Midbrain (tissue), 1 donor: ENCODE data around the gene PRR5.
A peak's percentile ranks its signal among the peaks of the same experiment; 100 is the strongest.

Experiments used
- DNase-seq: peaks from one replicate; lab custom pipeline; 2025; lab: John Stamatoyannopoulos, UW

PRR5 gene

DNA sequence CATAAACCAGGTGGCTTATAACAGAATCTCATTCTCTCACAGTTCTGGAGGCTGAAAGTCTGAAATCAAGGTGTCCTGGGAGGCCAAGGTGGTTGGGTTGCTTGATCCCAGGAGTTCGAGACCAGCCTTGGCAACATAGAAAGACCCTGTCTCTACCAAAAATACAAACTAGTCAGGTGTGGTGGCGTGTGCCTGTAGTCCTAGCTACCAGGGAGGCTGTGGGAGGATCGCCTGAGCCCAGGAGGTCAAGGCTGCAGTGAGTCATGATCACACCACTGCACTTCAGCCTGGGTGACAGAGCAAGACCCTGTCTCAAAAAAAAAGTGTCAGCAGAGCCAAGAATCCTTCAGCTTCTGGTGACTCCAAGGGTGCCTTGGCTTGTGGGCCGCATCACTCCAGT, 8.9 kb upstream of the PRR5 start:
- DNase-seq: no peak

DNA sequence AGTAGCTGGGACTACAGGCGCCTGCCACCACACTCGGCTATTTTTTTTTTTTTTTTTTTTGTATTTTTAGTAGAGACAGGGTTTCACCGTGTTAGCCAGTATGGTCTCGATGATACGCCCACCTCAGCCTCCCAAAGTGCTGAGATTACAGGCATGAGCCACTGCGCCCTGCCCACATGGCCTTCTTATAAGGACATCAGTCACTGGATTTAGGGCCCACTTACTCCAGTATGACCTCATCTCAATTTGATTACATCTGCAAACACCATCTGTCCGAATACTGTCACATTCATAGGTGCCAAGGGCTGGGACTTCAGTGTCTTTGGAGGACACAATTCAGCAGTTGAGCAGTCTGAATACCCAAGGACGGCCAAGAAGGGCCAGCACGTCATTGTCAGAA, 8.2 kb upstream of the PRR5 start:
- DNase-seq: no peak

DNA sequence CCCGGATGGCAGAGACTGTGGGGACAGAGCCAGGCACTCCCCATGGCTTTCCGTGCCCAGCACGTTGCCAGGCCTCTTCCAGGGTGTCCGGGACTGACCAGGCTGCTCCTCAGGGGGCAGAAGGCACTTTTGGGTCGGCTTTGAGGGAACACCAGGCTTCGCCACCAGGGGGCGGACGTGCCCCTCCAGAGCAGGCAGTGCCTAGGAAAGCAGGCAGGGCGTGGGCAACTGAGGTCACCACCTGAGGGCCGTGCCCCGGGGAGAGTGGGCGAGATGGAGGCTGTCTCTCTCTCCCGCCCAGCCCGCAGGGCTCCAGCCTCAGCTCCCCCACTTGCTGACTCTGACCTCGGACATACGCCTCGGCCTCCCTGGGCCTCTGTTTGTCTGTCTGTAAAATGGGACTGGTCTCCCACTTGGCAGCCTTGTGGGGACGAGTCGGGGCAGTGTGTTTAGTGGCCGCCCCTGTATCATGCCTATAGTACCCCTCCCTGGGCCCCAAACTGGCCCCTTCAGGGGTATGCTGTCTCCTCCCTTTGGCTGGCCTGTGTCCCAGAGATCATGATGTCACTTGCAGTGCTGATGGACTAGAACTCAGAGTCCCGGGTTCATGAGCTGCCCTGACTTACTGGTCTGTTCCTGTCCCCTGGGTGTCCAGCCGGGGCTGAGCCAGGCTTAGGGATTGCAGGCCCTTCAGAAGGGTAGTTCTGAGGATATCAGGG, 4.4 kb upstream of the PRR5 start:
- peak; percentile 51 for DNase-seq

DNA sequence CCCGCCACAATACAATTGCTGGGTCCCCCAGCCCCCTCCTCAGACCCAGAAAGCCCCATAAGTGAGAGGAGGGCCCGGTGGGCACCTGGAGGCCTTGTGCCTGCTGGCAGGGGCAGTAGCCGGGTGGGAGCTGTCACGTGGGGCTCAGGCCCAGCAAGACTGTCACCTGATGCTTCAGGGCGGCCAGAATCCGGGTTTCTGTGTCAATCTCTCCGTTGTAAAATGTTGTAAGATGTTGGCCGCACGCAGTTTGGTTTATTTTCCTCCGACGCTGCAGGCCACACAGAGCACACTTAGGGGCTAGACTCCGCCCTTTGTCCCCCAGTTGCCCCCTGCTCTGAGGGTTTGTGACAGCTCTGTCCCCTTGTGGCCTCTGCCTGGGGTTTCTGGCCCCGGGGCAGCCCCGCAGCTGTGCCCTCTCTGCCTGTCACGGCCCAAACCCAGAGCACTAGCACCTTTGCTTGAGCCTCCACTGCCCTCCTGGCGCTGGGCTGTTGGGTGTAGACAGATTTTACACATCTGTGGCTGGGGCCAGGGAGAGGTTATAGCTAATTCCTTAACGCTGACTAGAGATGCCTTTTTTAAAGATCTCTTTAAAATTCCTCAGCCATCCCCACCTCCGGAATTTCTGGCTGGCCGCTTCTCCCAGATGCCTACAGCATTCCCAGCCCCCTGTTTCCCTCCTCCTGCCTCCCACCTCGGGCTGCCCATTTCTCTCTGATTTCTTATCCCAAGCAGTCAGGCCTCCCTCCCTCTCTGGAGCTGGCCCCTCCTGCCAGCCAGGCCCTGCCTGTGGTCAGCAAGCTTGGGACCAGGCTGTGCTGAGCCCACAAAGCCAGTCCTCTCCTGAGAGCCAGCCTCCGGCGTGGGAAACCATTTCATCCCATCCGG, 3.2 kb upstream of the PRR5 start:
- DNase-seq: no peak

DNA sequence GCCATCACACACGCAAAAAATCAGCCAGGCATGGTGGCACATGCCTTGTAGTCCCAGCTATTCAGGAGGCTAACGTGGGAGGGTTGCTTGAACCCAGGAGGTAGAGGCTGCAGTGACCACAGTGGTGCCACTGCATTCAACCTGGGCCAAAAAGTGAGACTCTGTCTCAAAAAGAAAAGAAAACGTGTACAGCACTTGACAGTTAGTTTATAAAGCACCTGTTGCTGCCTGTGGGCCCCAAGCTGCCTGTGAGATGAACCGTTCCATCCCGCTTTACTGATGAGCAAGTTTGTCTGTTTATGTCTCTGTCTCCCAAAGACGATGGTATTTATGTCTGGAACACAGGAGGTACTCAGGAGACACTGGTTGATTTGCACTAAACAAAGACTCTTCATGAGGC, 1.5 kb upstream of the PRR5 start:
- no peak for DNase-seq

DNA sequence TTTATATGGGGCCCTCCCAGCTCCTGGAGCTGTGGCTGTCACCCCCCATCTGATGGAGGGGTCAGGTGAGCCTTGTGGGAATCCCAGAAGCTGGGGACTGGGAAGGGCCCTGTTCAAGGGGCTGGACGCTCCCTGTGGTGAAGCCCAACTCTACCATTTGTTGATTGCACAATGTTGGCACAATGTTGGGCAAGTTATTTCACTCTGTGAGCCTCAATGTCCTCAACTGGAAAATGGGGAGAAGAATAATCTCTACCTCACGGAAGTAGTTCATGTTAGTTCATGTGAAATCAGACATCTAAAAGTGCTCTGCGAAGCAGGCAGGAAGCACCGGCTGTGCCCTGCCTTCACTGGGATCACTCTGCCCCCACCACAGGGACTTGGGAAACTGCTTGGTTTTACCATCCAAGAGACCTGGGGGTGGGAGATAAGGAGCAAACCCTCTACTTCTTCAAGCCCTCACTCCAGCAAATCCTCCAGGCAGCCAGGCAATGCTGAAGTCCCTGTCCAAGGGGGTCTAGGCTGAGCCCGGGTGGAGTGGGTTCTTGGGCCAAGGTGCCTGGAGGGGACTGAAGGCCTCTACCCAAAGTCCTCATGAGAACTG, 715 bp upstream of the PRR5 start:
- DNase-seq: no peak

DNA sequence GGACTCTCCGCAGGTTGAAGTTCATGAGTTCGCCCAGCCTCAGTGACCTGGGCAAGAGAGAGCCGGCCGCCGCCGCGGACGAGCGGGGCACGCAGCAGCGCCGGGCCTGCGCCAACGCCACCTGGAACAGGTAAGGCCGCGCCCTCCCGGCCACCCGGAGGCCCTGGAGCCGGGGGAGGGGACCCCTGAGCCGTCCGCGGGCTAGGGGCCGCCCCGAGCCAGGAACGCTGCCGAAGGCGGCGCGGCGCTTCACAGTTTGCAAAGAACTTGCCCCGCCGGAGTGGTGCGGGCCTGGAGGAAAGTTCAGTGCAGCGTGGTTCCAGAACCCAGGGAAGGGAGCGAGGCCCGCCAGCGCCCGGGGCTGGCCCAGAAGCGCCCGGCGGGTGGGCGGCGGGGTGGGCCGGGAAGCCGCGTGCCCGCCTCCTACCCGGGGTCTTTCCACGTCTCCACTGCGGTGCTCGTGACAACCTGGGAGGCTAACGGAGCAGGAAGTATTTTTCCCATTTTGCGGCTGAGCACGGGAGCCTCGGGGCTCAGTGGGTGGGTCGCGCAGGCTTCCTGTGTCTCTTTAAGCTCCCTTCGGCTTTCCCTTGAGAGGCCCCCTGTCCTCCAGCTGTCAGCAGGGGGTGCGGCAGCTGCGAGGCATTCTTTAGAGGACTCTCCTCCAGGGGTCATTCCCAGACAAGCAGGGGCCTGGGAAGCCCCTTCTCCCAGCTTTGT, 635 bp downstream of the PRR5 start:
- no peak for DNase-seq

DNA sequence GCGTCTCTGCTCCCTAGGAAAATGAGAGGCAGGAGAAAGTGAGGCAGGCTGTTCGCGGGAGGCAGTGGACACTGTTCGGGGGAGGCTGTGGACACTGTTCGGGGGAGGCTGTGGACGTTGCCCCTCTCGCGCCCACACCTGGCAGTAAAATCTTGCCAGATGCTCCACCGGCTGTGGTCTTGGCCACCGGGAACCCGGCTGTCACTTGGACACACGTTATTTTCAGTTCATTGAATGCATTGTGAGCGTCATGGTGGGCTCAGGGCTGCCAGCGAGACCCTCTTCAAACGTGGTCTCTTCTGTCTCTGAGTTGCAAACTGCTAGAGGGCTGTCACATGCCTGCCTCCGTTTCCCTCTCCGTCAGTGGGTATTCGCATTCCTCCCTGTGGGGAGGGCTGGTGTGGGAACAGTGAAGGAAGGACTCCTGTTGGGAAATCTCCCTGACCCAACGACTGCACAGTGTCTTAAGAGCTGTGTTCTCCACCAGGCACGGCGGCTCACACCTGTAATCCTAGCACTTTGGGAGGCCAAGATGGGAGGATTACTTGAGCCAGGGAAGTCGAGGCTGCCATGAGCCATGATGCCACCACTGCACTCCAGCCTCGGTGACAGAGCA, 1.4 kb downstream of the PRR5 start:
- no peak for DNase-seq

DNA sequence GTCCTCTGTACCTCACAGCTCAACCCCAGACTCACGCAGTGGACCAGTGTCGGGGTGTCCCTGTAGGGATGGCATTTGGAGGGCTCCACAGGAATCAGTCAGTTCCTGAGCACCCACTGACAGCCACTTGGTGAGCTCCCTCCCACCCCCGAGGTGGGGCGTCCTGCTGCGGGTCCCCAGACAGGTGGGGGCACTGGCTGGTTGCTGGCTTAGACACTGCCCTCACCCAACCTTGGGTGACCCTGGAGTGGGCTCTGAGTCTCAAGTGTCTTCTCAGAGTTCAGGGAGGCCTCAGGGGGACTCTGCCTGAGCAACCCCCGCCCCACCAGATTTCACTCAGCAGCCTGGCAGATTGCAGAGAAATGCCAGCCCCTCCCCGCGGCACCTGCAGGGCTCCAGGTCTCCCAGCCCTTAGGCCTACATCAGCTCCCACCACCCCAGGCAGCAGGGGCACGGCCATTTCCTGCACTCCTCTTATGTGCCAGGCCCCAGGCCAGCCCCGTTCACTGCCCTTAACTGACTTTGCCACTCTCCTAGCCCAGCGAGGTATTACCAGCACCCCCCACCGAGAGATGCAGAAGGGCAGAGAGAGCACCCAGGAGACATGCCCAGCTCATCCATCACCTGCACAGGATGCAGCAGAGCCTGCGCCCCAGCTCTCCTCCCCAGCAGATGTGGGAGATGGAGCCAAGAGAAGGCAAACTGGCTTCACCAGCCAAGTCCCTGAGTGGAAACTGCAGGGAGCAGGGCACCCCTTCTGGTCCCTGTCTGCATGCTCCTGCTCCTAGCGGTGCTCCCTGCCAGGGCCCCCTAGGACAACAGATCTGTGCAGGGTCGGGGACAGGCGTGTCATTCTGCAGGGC, 2.4 kb downstream of the PRR5 start:
- DNase-seq: no peak

DNA sequence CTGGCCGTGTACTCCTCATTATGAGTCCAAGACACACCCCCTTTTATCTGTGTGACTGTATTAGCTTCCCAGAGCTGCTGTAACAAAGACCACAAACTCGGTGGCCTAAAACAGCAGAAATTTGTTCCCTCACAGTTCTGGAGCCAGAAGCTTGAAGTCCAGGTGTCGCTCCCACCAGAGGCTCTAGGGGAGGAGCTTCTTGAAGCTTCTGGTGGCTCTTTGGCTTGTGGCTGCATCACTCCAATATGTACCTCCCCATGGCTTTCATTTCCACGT, 3.0 kb downstream of the PRR5 start:
- DNase-seq: no peak

DNA sequence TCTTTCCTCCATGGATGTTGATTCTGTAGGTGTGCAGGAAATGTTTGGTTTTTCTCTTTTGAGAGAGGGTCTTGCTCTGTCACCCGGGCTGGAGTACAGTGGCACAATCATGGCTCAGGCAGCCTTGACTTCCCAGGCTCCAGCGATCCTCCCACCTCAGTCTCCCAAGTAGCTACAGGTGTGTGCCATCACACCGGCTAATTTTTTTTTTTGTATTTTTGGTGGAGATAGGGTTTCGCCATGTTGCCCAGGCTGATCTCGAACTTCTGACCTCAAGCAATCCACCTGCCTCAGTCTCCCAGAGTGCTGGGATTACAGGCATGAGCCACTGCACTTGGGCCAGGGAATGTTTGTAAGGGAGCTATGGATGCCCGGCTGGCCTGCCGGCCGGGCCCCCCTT, 4.5 kb downstream of the PRR5 start:
- DNase-seq: no peak

DNA sequence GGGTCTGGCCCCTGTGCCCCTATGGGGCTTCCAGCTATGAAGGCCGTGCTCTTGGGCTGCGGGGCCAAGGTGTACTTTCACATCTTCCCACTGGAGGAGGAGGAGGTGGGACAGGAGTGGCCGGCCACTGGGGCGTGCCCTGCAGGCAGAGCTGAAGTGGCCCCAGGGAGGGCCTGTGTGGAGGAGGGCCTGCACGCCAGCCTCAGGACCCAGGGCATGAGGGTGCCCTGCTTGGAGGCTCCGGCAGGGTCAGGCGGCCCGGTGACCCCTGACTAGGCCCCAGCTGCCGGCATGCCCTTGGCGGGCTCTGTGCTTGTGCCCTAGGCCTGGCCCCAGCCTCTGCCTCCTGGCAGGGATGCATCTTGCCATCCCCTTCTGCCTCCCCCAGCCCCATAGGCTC, 5.2 kb downstream of the PRR5 start:
- no peak for DNase-seq

DNA sequence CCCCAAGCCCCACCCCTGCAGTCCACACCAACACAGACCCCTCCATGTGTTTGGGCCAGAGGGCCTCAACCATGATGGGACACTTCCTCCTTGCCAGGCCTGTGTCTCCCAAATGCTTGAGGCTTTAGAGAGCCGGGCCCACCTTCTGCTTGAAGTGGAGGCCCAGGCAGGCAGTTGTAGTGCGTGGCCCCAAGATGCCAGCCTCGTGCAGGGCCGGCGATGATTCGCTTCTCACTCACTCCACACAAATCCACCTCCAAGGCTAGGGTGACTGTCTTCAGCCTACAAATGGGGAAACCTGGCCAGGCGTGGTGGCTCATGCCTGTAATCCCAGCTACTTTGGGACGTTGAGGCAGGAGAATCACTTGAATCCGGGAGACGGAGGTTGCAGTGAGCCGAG, 5.7 kb downstream of the PRR5 start:
- DNase-seq: no peak

DNA sequence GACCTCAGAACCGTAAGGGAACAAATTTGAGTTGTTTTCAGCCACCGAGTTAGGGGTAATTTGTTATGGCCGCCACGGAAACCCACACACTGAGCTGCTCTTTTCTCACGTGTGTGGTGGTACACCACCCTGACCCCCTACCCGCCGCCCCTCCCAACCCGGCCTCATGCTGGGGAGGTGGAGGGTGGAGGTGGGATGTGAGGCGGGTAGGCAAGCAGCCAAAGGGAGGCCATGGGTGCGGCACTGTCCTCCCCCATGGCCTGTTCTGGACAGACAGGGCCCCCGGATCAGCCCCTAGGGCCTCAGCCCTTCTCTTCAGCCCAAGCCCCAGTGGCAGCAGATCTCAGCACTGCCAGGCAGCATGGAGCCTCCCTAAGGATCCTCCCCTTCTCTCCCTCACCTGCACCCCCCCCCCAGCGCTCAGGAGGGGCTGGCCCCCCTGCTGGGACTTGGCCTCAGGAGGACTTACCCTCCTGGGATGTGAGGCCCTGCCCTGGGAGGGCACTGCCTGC, 7.9 kb downstream of the PRR5 start:
- no peak for DNase-seq

DNA sequence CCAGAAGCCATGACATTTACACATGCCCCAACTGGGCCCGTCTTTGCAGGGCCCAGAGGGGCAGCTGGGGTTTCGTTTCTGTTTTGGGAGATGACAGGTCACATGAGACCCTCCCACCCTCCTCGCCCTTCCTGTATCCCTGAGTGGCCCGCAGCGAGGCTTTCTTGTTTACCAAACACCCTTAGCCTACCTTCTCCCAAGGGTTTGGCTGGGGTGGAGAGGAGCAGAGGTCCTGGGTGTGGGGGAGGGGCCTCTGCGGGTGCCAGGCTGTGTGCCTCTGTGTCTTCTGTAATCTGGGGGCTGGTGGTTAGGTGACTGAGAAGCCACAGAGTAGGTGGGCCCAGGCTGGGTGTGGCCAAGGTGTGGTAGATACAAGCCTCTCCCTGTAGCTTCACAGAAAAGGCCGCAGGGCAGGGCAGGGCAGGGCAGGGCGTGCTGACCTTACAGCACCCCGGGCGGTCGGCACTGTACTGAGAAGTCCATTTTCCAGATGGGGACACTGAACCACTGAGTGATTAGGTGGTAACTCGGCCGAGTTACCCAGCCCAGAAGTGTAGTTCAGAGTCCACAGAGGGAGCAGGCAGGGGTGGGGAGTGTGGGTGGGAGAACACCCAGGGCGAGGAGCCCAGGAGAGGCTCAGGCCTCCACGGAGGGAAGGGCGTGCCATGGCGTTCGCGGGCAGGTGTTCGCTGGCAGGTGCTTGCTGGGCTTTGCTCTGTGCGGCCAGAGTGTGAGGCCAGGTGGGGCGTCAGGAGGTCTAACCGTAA, 8.7 kb downstream of the PRR5 start:
- no peak for DNase-seq

DNA sequence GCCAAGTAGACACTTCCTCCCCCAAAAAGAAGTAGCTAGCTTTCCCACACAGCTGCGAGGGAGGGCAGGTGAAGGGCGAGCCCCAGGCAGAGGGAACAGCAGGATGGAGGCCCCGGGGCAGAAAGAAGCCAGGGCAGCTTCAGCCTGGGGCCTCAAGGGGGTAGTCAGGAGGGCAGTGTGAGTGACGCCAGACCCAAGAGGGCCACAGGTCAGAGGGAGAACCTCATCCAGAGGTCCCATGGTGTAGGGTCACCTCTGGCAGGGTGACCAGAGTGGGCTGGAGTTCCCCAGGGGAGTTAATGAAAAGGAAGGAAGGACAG, 9.2 kb downstream of the PRR5 start:
- DNase-seq: no peak

DNA sequence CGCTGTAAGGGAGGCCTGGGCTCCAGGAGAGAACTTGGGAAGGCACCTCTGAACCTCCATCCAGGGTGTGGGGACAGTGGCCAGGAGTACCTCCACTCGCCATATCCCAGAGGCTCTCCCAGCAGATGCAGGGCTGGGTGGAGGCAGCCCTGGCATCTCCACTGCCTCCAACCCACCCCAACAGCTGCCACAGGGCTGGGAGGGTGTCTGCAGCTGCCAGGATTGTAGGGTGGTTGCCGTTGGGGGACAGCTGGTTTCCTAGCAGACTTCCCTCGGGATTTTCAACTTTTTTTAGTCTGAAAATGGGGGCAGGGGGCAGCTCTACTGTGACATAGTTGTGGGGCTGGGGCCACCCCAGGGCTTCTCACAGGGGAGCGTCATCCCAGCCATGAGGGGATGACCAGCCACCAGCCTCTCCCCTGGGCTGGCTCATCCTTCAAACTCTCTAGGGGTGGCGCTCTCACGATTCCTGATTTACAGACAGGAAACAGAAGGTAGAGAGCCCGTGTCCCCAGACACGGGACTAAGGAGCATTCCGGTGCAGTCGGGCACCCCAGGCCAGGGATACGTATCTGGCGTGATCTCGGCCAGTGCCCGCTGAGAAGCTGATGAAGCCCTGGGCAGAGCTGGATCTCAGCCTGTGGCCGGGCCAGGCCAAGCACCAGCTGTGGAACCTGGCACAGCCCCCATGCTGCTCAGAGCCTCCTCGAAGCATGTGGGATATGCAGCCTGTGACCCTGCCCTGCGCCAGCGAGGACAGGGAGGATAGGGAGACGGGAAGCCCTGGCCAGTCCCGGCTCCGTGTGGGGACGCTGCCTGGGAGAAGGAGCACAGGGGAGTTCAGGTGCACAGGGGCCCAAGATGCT, 9.9 kb downstream of the PRR5 start:
- no peak for DNase-seq

DNA sequence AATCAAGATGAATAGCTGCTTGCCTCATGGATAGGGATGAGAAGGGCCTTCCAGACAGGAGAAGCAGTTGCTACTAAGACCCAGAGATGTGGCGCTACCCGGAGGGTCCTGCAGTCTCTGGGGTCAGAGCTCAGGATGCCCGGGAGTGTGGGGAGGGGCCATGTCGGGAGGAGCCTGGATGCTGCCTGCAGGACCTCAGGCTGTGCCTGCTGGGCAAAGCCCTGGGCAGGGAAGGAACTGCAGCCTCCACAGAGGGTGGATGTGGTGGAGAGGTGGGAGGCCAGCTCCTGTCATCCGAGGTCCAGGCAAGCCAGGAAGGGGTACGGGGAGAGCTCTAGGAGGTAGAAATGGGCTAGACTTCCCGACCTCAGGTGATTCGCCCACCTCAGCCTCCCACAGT, 11.0 kb downstream of the PRR5 start:
- DNase-seq: no peak

DNA sequence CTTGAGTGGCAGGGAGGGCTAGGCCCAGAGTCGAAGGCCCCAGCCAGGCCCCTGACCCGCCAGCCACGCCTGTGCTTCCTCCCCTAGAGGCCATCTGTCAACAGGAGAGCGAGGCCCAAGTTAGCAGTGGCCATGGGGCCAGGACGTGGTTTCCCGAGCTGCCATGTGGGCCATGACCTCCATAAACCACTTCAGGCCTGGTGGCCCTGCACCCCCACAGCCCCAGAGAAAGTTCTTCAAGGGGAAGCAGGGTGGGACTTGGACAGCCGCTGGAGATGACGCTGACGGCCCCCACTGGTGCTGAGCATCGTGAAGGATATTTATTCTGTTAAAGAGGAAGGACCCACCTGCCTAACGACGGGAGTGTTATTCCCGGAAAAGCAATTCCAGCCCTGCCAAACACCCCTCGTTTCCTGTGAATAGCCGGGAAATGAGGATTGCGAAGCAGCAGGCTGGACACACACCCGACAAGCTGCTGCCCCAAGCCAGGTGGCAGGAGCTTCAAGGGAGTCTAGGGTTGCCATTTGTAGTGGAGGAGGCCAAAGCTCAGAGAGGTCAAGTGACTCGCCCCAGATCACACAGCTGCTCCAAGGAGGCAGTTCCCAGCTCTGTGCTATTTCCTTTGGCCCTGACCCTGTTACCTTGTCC, 12.8 kb downstream of the PRR5 start:
- no peak for DNase-seq
